Keratinocyte (primary cell): ENCODE measurements around the gene HOXC11. TPM values are rescaled to one million over a fixed set of nuclear protein-coding genes. Genes with fewer than 3 reads are reported as not detected.
A peak's percentile ranks its signal among the peaks of the same experiment; 100 is the strongest.

ENCODE experiments used
- DNase-seq: peaks from one replicate; pipeline ENCODE4 v3.0.0-alpha.2; 2011; ENCODE audit warnings: low read depth, missing footprints, low spot score
- FAIRE-seq: peaks from 2 replicates; lab custom pipeline; 2011; peaks lifted over from hg19 to GRCh38; lab: Jason Lieb, UNC
- H2AFZ ChIP-seq: 2 replicates; pipeline ENCODE4 v1.6.0; 2012; ENCODE audit warnings: low read length, control low read depth, inconsistent platforms; ENCODE audit not compliant: control insufficient read depth
- H3K27ac ChIP-seq: 2 replicates; pipeline ENCODE4 v1.5.1; 2011; ENCODE audit warnings: low read length; ENCODE audit not compliant: control insufficient read depth, insufficient read depth
- H3K27me3 ChIP-seq: 3 replicates; pipeline ENCODE4 v1.6.0; 2011; ENCODE audit warnings: low read length; ENCODE audit not compliant: control insufficient read depth, insufficient read depth; ENCODE audit errors: extremely low read depth
- H3K36me3 ChIP-seq, 2 experiments: 2 replicates in 1 of 2; 3 replicates in 1 of 2; pipeline ENCODE4 v1.5.1; 2011; ENCODE audit warnings: low read length in 2 of 2, mild to moderate bottlenecking in 1 of 2; ENCODE audit not compliant: control insufficient read depth in 2 of 2, insufficient read depth in 2 of 2; ENCODE audit errors: extremely low read depth in 1 of 2
- H3K4me1 ChIP-seq: 3 replicates; pipeline ENCODE4 v1.5.1; 2011; ENCODE audit warnings: low read length; ENCODE audit not compliant: control insufficient read depth, insufficient read depth; ENCODE audit errors: extremely low read depth
- H3K4me2 ChIP-seq: 3 replicates; pipeline ENCODE4 v1.6.0; 2011; ENCODE audit warnings: low read depth, low read length; ENCODE audit not compliant: control insufficient read depth, insufficient read depth; ENCODE audit errors: extremely low read depth
- H3K4me3 ChIP-seq, 3 experiments: fragments of 200-600 bp in 1 of 3; sonication (generic) in 1 of 3; 2 replicates in 2 of 3; 3 replicates in 1 of 3; pipeline ENCODE4 v1.5.1; 2011 to 2016; ENCODE audit warnings: low read length in 3 of 3, mild to moderate bottlenecking in 3 of 3, control low read depth in 2 of 3, inconsistent platforms in 1 of 3, low read depth in 1 of 3, mixed read lengths in 1 of 3, mixed run types in 1 of 3, moderate library complexity in 1 of 3; ENCODE audit not compliant: control insufficient read depth in 2 of 3, insufficient read depth in 2 of 3; ENCODE audit errors: extremely low read depth in 1 of 3
- H3K79me2 ChIP-seq: 2 replicates; pipeline ENCODE4 v1.6.0; 2012; ENCODE audit warnings: low read length; ENCODE audit not compliant: control insufficient read depth, insufficient read depth
- H3K9ac ChIP-seq: 3 replicates; pipeline ENCODE4 v1.6.0; 2011; ENCODE audit warnings: low read length; ENCODE audit not compliant: control insufficient read depth, insufficient read depth; ENCODE audit errors: extremely low read depth
- H3K9me1 ChIP-seq: 3 replicates; pipeline ENCODE4 v1.6.0; 2011; ENCODE audit warnings: low read length; ENCODE audit not compliant: control insufficient read depth, insufficient read depth; ENCODE audit errors: extremely low read depth
- H3K9me3 ChIP-seq: 2 replicates; pipeline ENCODE4 v1.5.1; 2012; ENCODE audit warnings: low read depth, low read length; ENCODE audit not compliant: control insufficient read depth
- H4K20me1 ChIP-seq: 3 replicates; pipeline ENCODE4 v1.6.0; 2011; ENCODE audit warnings: low read length; ENCODE audit not compliant: control insufficient read depth, insufficient read depth; ENCODE audit errors: extremely low read depth
- CTCF ChIP-seq, 3 experiments: IDR thresholded peaks in 1 of 3; conservative IDR thresholded peaks in 1 of 3; optimal IDR thresholded peaks in 1 of 3; 2 replicates in 2 of 3; 3 replicates in 1 of 3; pipeline versions ENCODE3 to v1.5.1; 2011; ENCODE audit warnings: low read length in 3 of 3, mild to moderate bottlenecking in 3 of 3, moderate library complexity in 2 of 3, control low read depth in 1 of 3, inconsistent platforms in 1 of 3; ENCODE audit not compliant: insufficient read depth in 2 of 3; ENCODE audit errors: extremely low read depth in 1 of 3
- EZH2 ChIP-seq: IDR thresholded peaks from one replicate; pipeline ENCODE4 v1.6.1; 2012; ENCODE audit warnings: inconsistent platforms, mild to moderate bottlenecking, low read length, moderate library complexity
- dilution Hi-C: fragments of 300-500 bp; cut with MboI; formaldehyde crosslinking; loops from one replicate; pipeline ENCODE4 v1.7.0; 2020; ENCODE audit warnings: low sequenced_read_pairs; ENCODE audit not compliant: extremely low pct_ligation_motif_present
- polyA plus RNA-seq, 5 experiments: library from polyadenylated mRNA; depleted of rRNA in 3 of 5; stranded (reverse) in 3 of 5; stranded (forward) in 1 of 5; unstranded in 1 of 5; fragments of >200 nt; gene quantifications; 1 replicate in 1 of 5; 2 replicates in 3 of 5; 3 replicates in 1 of 5; pipeline versions ENCODE4 v1.2.1 to v1.2.3, GENCODE V29; 2011 to 2012; ENCODE audit warnings: missing spikeins in 2 of 5, low read depth in 1 of 5, low replicate concordance in 1 of 5

The HOXC11 gene
- polyA plus RNA-seq, 1 donor (not counting 4 experiments of a cell fraction or from before 2014, with no cell fraction given), result 1.6 TPM

DNA sequence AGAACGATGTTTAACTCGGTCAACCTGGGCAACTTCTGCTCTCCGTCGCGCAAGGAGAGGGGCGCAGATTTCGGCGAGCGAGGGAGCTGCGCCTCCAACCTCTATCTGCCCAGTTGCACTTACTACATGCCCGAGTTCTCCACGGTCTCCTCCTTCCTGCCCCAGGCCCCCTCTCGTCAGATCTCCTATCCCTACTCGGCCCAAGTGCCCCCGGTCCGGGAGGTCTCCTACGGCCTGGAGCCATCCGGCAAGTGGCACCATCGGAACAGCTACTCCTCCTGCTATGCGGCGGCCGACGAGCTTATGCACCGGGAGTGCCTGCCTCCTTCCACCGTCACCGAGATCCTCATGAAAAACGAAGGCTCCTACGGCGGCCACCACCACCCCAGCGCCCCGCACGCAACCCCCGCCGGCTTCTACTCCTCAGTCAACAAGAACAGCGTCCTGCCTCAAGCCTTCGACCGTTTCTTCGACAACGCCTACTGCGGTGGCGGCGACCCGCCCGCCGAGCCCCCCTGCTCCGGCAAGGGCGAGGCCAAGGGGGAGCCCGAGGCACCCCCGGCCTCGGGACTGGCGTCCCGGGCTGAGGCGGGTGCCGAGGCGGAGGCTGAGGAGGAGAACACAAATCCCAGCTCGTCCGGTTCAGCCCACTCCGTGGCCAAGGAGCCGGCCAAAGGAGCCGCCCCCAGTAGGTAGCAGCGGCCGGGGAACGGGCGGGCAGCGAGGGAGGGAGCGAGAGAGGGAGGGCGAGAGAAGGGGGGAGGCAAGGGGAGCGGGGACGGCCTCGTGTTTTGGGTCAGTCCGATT lies 513 bp downstream of the HOXC11 start:
- peak overlapping the region; percentile 81 for H3K4me2 ChIP-seq
- dilution Hi-C loops, result no loop called here
- peak overlapping the region; percentile 89 for H3K9ac ChIP-seq
- no peak for FAIRE-seq
- peaks cover 22% of the 10 kb centered on the region for H3K79me2 ChIP-seq
- no peak for DNase-seq
- H3K27ac ChIP-seq, result peak overlapping the region; percentile 74
- no peak for TF ChIP-seq EZH2
- TF ChIP-seq CTCF (optimal IDR thresholded peaks at IDR 0.05 in 1 of 3, IDR thresholded peaks at IDR 0.05 in 1 of 3, conservative IDR thresholded peaks at IDR 0.05 in 1 of 3; ENCODE audit: extremely low read depth in 1 of 3, insufficient read depth in 2 of 3, low read length in 3 of 3), result peak in 1 of 3 experiments; percentile 9
- H4K20me1 ChIP-seq, result no peaks in the 10 kb centered on the region
- no peaks in the 10 kb centered on the region for H3K9me3 ChIP-seq
- H3K27me3 ChIP-seq, result no peaks in the 10 kb centered on the region
- H3K9me1 ChIP-seq, result no peaks in the 10 kb centered on the region
- H2AFZ ChIP-seq, result peak overlapping the region; percentile 78
- H3K4me3 ChIP-seq, result peak overlapping the region; percentile 54 to 89 (median 68)
- peaks cover 28% of the 10 kb centered on the region for H3K4me1 ChIP-seq
- H3K36me3 ChIP-seq, result no peaks in the 10 kb centered on the region

DNA sequence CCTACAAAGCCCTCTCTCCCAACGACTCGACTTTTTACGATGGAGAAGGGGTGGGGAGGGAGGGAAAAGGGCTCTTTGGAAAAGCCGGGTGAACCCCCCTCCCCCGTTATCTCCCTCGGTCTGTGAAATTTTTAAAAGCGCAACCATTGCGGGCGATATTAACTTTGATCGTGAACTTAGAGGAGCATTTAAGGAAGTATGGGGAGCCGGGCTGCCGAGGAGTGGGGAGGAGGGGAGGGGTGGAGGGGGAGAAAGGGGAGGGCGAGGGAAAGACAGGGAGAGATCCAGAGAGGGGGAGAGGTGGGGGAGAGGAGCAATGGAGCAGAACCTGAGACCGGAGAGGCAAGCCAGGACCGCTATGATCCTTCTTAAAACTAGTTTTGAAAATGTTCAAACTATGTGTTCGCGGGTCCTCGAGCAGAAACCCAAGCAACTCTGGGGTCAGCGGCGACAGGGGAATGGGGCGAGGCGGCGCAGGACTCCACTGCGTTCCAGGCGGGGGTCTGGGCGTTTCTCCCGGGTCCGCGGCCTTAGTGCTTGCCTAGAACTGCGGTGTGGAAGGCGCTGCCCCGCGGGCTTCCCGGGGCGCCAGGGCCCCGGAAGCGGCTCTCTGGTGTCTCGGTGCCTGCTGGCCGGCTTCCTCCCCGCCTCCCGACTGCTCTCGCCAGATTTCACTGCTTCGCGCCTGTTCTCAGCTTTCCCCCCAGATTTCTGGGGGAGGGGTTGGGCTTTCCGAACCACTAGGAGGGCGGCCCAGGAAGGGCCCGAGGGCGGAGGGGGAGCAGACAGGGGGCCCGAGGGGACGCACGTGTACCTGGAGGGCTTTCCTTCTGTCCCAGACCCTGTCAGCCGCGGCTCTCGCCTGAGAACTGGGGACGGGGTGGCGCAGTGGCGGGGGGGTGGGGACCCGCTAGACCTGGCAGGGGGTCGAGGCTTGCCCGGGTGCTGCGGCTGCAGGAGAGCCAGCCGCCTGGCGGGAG lies 1.4 kb downstream of the HOXC11 start, which contains the start of gene HOTAIR:
TSS of gene HOTAIR (minus strand) at position 871 of the 980 bp plus-strand sequence.
- Histone ChIP-seq H4K20me1 (no peaks in the 10 kb centered on the region), H3K36me3 (no peaks in the 10 kb centered on the region), H3K9me1 (no peaks in the 10 kb centered on the region), H3K27me3 (no peaks in the 10 kb centered on the region), H2AFZ (peak within 1 kb of the TSS; percentile 78), H3K9me3 (no peaks in the 10 kb centered on the region), H3K4me2 (peak within 1 kb of the TSS; percentile 81), H3K79me2 (peaks cover 22% of the 10 kb centered on the region), H3K4me1 (peaks cover 37% of the 10 kb centered on the region), H3K9ac (peak within 1 kb of the TSS; percentile 89), H3K27ac (peak within 1 kb of the TSS; percentile 74), H3K4me3 (peak within 1 kb of the TSS; percentile 54 to 89 (median 68))
- dilution Hi-C loops, result no loop called here
- DNase-seq, result no peak
- TF ChIP-seq CTCF (optimal IDR thresholded peaks at IDR 0.05 in 1 of 3, IDR thresholded peaks at IDR 0.05 in 1 of 3, conservative IDR thresholded peaks at IDR 0.05 in 1 of 3; ENCODE audit: extremely low read depth in 1 of 3, insufficient read depth in 2 of 3, low read length in 3 of 3) (no peak), EZH2 (no peak)
- FAIRE-seq, result no peak
